Spleen (tissue), 11 donors: ENCODE measurements around the gene ISG20. TPM values are rescaled to one million over a fixed set of nuclear protein-coding genes. Genes with fewer than 3 reads are reported as not detected.

ENCODE experiments used
- DNase-seq: peaks from one replicate; pipeline ENCODE4 v3.0.0-alpha.2; 2020
- H3K27ac ChIP-seq, 8 donors: fragments of 200-600 bp; sonication (generic) in 7 of 8; 1 replicate in 4 of 8; 2 replicates in 4 of 8; pipeline versions ENCODE4 v1.5.0 to v1.8.0; 2016 to 2021; ENCODE audit warnings: inconsistent platforms in 4 of 8, mild to moderate bottlenecking in 4 of 8, moderate library complexity in 1 of 8
- H3K27me3 ChIP-seq, 7 donors: fragments of 200-600 bp; sonication (generic) in 6 of 7; replicated peaks in 1 of 7; 1 replicate in 4 of 7; 2 replicates in 3 of 7; pipeline versions ENCODE4 v1.5.0 to v1.8.0; 2016 to 2021; ENCODE audit warnings: inconsistent platforms in 3 of 7, mild to moderate bottlenecking in 1 of 7
- H3K36me3 ChIP-seq, 6 donors: fragments of 200-600 bp; sonication (generic) in 5 of 6; 1 replicate in 4 of 6; 2 replicates in 2 of 6; pipeline versions ENCODE4 v1.5.0 to v1.8.0; 2016 to 2021; ENCODE audit warnings: inconsistent platforms in 2 of 6
- H3K4me1 ChIP-seq, 6 donors: fragments of 200-600 bp; sonication (generic) in 5 of 6; 1 replicate in 3 of 6; 2 replicates in 3 of 6; pipeline versions ENCODE4 v1.5.0 to v1.8.0; 2016 to 2021; ENCODE audit warnings: inconsistent platforms in 3 of 6
- H3K4me3 ChIP-seq, 8 donors: fragments of 200-600 bp; sonication (generic) in 7 of 8; 1 replicate in 4 of 8; 2 replicates in 4 of 8; pipeline versions ENCODE4 v1.5.0 to v1.8.0; 2016 to 2021; ENCODE audit warnings: inconsistent platforms in 4 of 8, mild to moderate bottlenecking in 4 of 8, moderate library complexity in 2 of 8
- H3K9me3 ChIP-seq, 8 donors: fragments of 200-600 bp; sonication (generic) in 7 of 8; 1 replicate in 4 of 8; 2 replicates in 4 of 8; pipeline versions ENCODE4 v1.5.0 to v1.8.0; 2016 to 2021; ENCODE audit warnings: inconsistent platforms in 4 of 8
- CTCF ChIP-seq, 11 experiments: fragments of 200-600 bp in 7 of 11; fragments of 450-650 bp in 4 of 11; sonication (generic) in 4 of 11; IDR thresholded peaks in 8 of 11; conservative IDR thresholded peaks in 3 of 11; 1 replicate in 7 of 11; 2 replicates in 4 of 11; pipeline versions ENCODE4 v1.4.0 to v1.8.0; 2016 to 2021; ENCODE audit warnings: antibody characterized with exemption in 11 of 11, inconsistent platforms in 4 of 11, mild to moderate bottlenecking in 1 of 11
- POLR2A ChIP-seq, 3 donors: fragments of 450-650 bp; IDR thresholded peaks; one replicate each; pipeline ENCODE4 v1.5.1; 2017; ENCODE audit warnings: antibody characterized with exemption in 3 of 3, mild to moderate bottlenecking in 1 of 3
- POLR2AphosphoS5 ChIP-seq, 3 donors: sonication (generic); formaldehyde crosslinking; IDR thresholded peaks; one replicate each; pipeline ENCODE4 v1.5.1; 2017; ENCODE audit warnings: antibody characterized with exemption in 3 of 3
- WGBS, 5 donors: extraction: QIAGEN DNeasy Blood & Tissue Kit in 3 of 5; methylation state at CpG; one replicate each; pipeline versions ENCODE4 v1.1.5 to v1.1.7; 2013 to 2018; 5-methylcytosine and 5-hydroxymethylcytosine counted together
- intact Hi-C: fragments of 100-400 bp; cut with DNase I; formaldehyde crosslinking; loops from one replicate; pipeline ENCODE4 v1.15.0; 2023; ENCODE audit warnings: low total_unique reads
- polyA plus RNA-seq, 3 donors: library from polyadenylated mRNA; stranded (reverse); fragments of 200-250 nt; gene quantifications; one replicate each; pipeline ENCODE4 v1.2.1, GENCODE V29; 2013
- total RNA-seq, 7 donors: library from RNA; depleted of rRNA in 3 of 7; stranded (reverse); fragments of >200 nt in 3 of 7; fragmentation: NEBNext Ultra II Directional in 4 of 7; extraction: Animal tissue kit (Norgen Biotek cat#: 25700) in 4 of 7; gene quantifications; one replicate each; pipeline versions ENCODE4 v1.1.0 to v1.2.1, GENCODE V29; 2016 to 2021
- donor health status: healthy with polysubstance abuse.
- donor health status: DM: no; HTN: no; CAD: no; lungs with moderate emphysema.
- donor health status: DM: no; HTN: no; CAD: no.
- donor health status: Bipolar disorder and iron deficiency.
- donor health status: healthy.
- donor health status: DM: no; HTN: no; CAD: no.
- donor health status: DM: yes; HTN: yes; CAD: no.

The ISG20 gene
- total and polyA plus RNA-seq, 10 donors: 70.5 to 365 (median 142) TPM

GRCh38 chr15:88623061-88623460 is 15.8 kb upstream of the ISG20 start:
- peak overlapping the region; percentile 66 to 99 (median 94) for H3K27ac ChIP-seq
- TF ChIP-seq CTCF (IDR thresholded peaks at IDR 0.05 in 8 of 11, conservative IDR thresholded peaks at IDR 0.05 in 3 of 11) (no peak), POLR2A (IDR thresholded peaks at IDR 0.05) (no peak), POLR2AphosphoS5 (IDR thresholded peaks at IDR 0.05) (no peak)
- intact Hi-C loops: loop anchor here (5.0 to 10.0 kb wide), 3 partner anchors 39 to 274 kb away; partner anchors contain the start of gene HAPLN3

GRCh38 chr15:88623632-88624031 is 15.2 kb upstream of the ISG20 start:
- H3K27ac ChIP-seq: peak overlapping the region; percentile 10 to 99 (median 92)
- peaks cover 54 to 81% (median 77%) of the 10 kb centered on the region in 6 donors for H3K4me1 ChIP-seq
- peak overlapping the region in 1 of 8 donors; percentile 92 for H3K4me3 ChIP-seq
- TF ChIP-seq POLR2AphosphoS5 (IDR thresholded peaks at IDR 0.05) (no peak), CTCF (IDR thresholded peaks at IDR 0.05 in 8 of 11, conservative IDR thresholded peaks at IDR 0.05 in 3 of 11) (no peak), POLR2A (IDR thresholded peaks at IDR 0.05) (no peak)
- intact Hi-C loops: loop anchor here (5.0 to 10.0 kb wide), 3 partner anchors 39 to 274 kb away; partner anchors contain the start of gene HAPLN3
- DNase-seq: no peak
- 86 to 94% (median 88%) methylated on average over 3 of the region's 3 CpGs for WGBS, 5 donors
- H3K9me3 ChIP-seq: no peaks in the 10 kb centered on the region
- no peaks in the 10 kb centered on the region for H3K27me3 ChIP-seq
- H3K36me3 ChIP-seq: peaks cover 0 to 41% (median 13%) of the 10 kb centered on the region in 6 donors

More at GRCh38 chr15:88623061-88623460, 15.8 kb upstream of the ISG20 start:
- DNase-seq: no peak
- Histone ChIP-seq H3K4me3 (peak overlapping the region in 7 of 8 donors; percentile 92 to 100 (median 99)), H3K4me1 (peaks cover 48 to 76% (median 72%) of the 10 kb centered on the region in 6 donors), H3K27me3 (no peaks in the 10 kb centered on the region), H3K9me3 (no peaks in the 10 kb centered on the region), H3K36me3 (peaks cover 0 to 36% (median 10%) of the 10 kb centered on the region in 6 donors)
- 45 to 78% (median 65%) methylated on average over 2 of the region's 2 CpGs for WGBS, 5 donors

GRCh38 chr15:88624156-88624970 is 14.5 kb upstream of the ISG20 start:
- intact Hi-C loops: loop anchor here (5.0 to 10.0 kb wide), 3 partner anchors 38 to 273 kb away; partner anchors contain the start of gene HAPLN3
- H3K9me3 ChIP-seq: no peaks in the 10 kb centered on the region
- peak overlapping the region; percentile 10 to 99 (median 92) for H3K27ac ChIP-seq
- DNase-seq: no peak
- no peak for TF ChIP-seq POLR2A (IDR thresholded peaks at IDR 0.05)
- peak; percentile 52 to 90 (median 78) for TF ChIP-seq CTCF (IDR thresholded peaks at IDR 0.05 in 8 of 11, conservative IDR thresholded peaks at IDR 0.05 in 3 of 11)
- peak in 1 of 3 donors; percentile 13 for TF ChIP-seq POLR2AphosphoS5 (IDR thresholded peaks at IDR 0.05)
- peak overlapping the region in 3 of 8 donors; percentile 3 to 92 (median 10) for H3K4me3 ChIP-seq
- no peaks in the 10 kb centered on the region for H3K27me3 ChIP-seq
- peaks cover 1 to 49% (median 21%) of the 10 kb centered on the region in 6 donors for H3K36me3 ChIP-seq
- peaks cover 59 to 89% (median 84%) of the 10 kb centered on the region in 6 donors for H3K4me1 ChIP-seq
- 43 to 56% (median 51%) methylated on average over 19 of the region's 19 CpGs for WGBS, 5 donors
